Smooth muscle cell (in vitro differentiated cells): ENCODE data around the gene ZNF677. TPM values are rescaled to one million over a fixed set of nuclear protein-coding genes. Genes with fewer than 3 reads are reported as not detected.
"Not testable (repeated sequence)": the region's sequence is repeated elsewhere in the genome, so short reads cannot be mapped to it uniquely, and the experiment has no call there.

Experiments
- DNase-seq: peaks from one replicate; lab custom pipeline; 2025; ENCODE audit not compliant: unreplicated experiment; lab: John Stamatoyannopoulos, UW
- H2AFZ ChIP-seq: fragments of 200-600 bp; sonication (generic); 2 replicates; pipeline ENCODE4 v1.6.0; 2016; ENCODE audit warnings: antibody characterized with exemption, low read depth, mild to moderate bottlenecking
- H3F3A ChIP-seq: fragments of 200-600 bp; sonication (generic); 2 replicates; pipeline ENCODE4 v1.6.0; 2017; ENCODE audit warnings: antibody characterized with exemption, low read depth
- H3K27ac ChIP-seq: fragments of 200-600 bp; sonication (generic); 2 replicates; pipeline ENCODE4 v1.5.1; 2016; ENCODE audit warnings: low read depth, mild to moderate bottlenecking
- H3K27me3 ChIP-seq: fragments of 200-600 bp; sonication (generic); 2 replicates; pipeline ENCODE4 v1.6.1; 2016; ENCODE audit warnings: low read depth, mild to moderate bottlenecking
- H3K36me3 ChIP-seq: fragments of 200-600 bp; sonication (generic); 2 replicates; pipeline ENCODE4 v1.5.1; 2016; ENCODE audit warnings: low read depth
- H3K4me1 ChIP-seq: fragments of 200-600 bp; sonication (generic); 2 replicates; pipeline ENCODE4 v1.5.1; 2016; ENCODE audit warnings: low read depth
- H3K4me2 ChIP-seq: fragments of 200-600 bp; sonication (generic); 2 replicates; pipeline ENCODE4 v1.6.0; 2016; ENCODE audit warnings: mild to moderate bottlenecking
- H3K4me3 ChIP-seq: fragments of 200-600 bp; sonication (generic); 2 replicates; pipeline ENCODE4 v1.5.1; 2016; ENCODE audit warnings: mild to moderate bottlenecking
- H3K79me2 ChIP-seq: fragments of 200-600 bp; sonication (generic); 2 replicates; pipeline ENCODE4 v1.6.0; 2016; ENCODE audit warnings: low read depth, mild to moderate bottlenecking
- H3K9ac ChIP-seq: fragments of 200-600 bp; sonication (generic); 2 replicates; pipeline ENCODE4 v1.6.0; 2016; ENCODE audit warnings: low read depth
- H3K9me3 ChIP-seq: fragments of 200-600 bp; sonication (generic); replicated peaks from 2 replicates; pipeline ENCODE4 v1.5.1; 2016; ENCODE audit warnings: low read depth
- H4K20me1 ChIP-seq: fragments of 200-600 bp; sonication (generic); 2 replicates; pipeline ENCODE4 v1.6.0; 2016; ENCODE audit warnings: low read depth
- CTCF ChIP-seq: fragments of 200-600 bp; sonication (generic); IDR thresholded peaks from 2 replicates; pipeline ENCODE4 v1.5.1; 2017; ENCODE audit warnings: borderline replicate concordance, mild to moderate bottlenecking, antibody characterized with exemption; ENCODE audit not compliant: insufficient read depth, poor library complexity, severe bottlenecking
- WGBS: methylation state at CpG from one replicate; pipeline ENCODE4 v1.1.7; 2016; ENCODE audit warnings: low lambda C conversion rate; 5-methylcytosine and 5-hydroxymethylcytosine counted together
- polyA plus RNA-seq: library from polyadenylated mRNA; unstranded; fragments of >200 nt; fragmentation: Nextera tagmentation; extraction: Ambion mirVana; gene quantifications from 2 replicates; pipeline ENCODE4 v1.2.1, GENCODE V29; 2016
- total RNA-seq: library from RNA; depleted of rRNA; stranded (reverse); fragments of >200 nt; gene quantifications from 2 replicates; pipeline ENCODE4 v1.2.3, GENCODE V29; 2014

The ZNF677 gene
- total RNA-seq: 43.0 and 62.4 TPM in 2 replicates
- 25.4 and 29.7 TPM in 2 replicates for polyA plus RNA-seq

GRCh38 chr19:53254411-53255341, at the start of gene ZNF677:
Gene ZNF677, minus strand, starts transcription at chr19:53254873. Its CDS starts 3,323 bp downstream, at chr19:53251550.
- peaks cover 4% of the 10 kb centered on the region for H3F3A ChIP-seq
- H4K20me1 ChIP-seq: no peaks in the 10 kb centered on the region
- H3K9ac ChIP-seq: peak within 1 kb of the TSS; percentile 79
- H3K4me2 ChIP-seq: peak within 1 kb of the TSS; percentile 90
- TF ChIP-seq CTCF: no peak
- DNase-seq: peak; percentile 37
- H3K4me1 ChIP-seq: peaks cover 6% of the 10 kb centered on the region
- peaks cover 17% of the 10 kb centered on the region for H3K9me3 ChIP-seq
- WGBS: 5% methylated on average over 56 of the region's 72 CpGs
- H3K79me2 ChIP-seq: no peaks in the 10 kb centered on the region
- H2AFZ ChIP-seq: peak within 1 kb of the TSS; percentile 100
- H3K36me3 ChIP-seq: peaks cover 30% of the 10 kb centered on the region
- H3K4me3 ChIP-seq: peak within 1 kb of the TSS; percentile 97
- no peaks in the 10 kb centered on the region for H3K27me3 ChIP-seq
- no peak within 1 kb of the TSS for H3K27ac ChIP-seq

GRCh38 chr19:53301341-53301740, 46.7 kb upstream of the ZNF677 start:
- not testable (repeated sequence) for H3K4me2 ChIP-seq, H3K36me3 ChIP-seq, H3K4me1 ChIP-seq, H2AFZ ChIP-seq, H3K79me2 ChIP-seq, H3K27me3 ChIP-seq, H3K4me3 ChIP-seq, H3K27ac ChIP-seq, DNase-seq, H3K9ac ChIP-seq, H4K20me1 ChIP-seq, H3F3A ChIP-seq, H3K9me3 ChIP-seq
- 57% methylated on average over 1 of the region's 8 CpGs for WGBS

GRCh38 chr19:53294786-53295441, 40.2 kb upstream of the ZNF677 start:
- Histone ChIP-seq H3K79me2 (no peaks in the 10 kb centered on the region), H3K4me1 (no peaks in the 10 kb centered on the region), H3K27ac (peak overlapping the region; percentile 69), H4K20me1 (no peaks in the 10 kb centered on the region), H3K4me2 (no peak overlapping the region), H3F3A (no peaks in the 10 kb centered on the region), H3K9me3 (peaks cover 3% of the 10 kb centered on the region), H3K4me3 (no peak overlapping the region), H3K9ac (peak overlapping the region; percentile 51), H3K27me3 (no peaks in the 10 kb centered on the region), H2AFZ (peak overlapping the region; percentile 54), H3K36me3 (no peaks in the 10 kb centered on the region)
- 74% methylated on average over 7 of the region's 7 CpGs for WGBS
- no peak for DNase-seq
- no peak for TF ChIP-seq CTCF

GRCh38 chr19:53290758-53291549, 36.3 kb upstream of the ZNF677 start:
- Histone ChIP-seq H3K27ac (no peak overlapping the region), H3K4me2 (no peak overlapping the region), H3K36me3 (no peaks in the 10 kb centered on the region), H3K27me3 (no peaks in the 10 kb centered on the region), H3K4me3 (no peak overlapping the region), H4K20me1 (no peaks in the 10 kb centered on the region), H3F3A (no peaks in the 10 kb centered on the region), H3K79me2 (no peaks in the 10 kb centered on the region), H3K4me1 (no peaks in the 10 kb centered on the region), H2AFZ (no peak overlapping the region), H3K9ac (no peak overlapping the region), H3K9me3 (peaks cover 3% of the 10 kb centered on the region)
- TF ChIP-seq CTCF: no peak
- WGBS: 96% methylated on average over 47 of the region's 47 CpGs
- DNase-seq: no peak
